Measurements from ENCODE around the gene CHMP4B.
A peak's percentile ranks its signal among the peaks of the same experiment; 100 is the strongest.

GRCh38 chr20:33835615-33836172, 24.5 kb downstream of the CHMP4B start:
- TF ChIP-seq, protein P1, sequence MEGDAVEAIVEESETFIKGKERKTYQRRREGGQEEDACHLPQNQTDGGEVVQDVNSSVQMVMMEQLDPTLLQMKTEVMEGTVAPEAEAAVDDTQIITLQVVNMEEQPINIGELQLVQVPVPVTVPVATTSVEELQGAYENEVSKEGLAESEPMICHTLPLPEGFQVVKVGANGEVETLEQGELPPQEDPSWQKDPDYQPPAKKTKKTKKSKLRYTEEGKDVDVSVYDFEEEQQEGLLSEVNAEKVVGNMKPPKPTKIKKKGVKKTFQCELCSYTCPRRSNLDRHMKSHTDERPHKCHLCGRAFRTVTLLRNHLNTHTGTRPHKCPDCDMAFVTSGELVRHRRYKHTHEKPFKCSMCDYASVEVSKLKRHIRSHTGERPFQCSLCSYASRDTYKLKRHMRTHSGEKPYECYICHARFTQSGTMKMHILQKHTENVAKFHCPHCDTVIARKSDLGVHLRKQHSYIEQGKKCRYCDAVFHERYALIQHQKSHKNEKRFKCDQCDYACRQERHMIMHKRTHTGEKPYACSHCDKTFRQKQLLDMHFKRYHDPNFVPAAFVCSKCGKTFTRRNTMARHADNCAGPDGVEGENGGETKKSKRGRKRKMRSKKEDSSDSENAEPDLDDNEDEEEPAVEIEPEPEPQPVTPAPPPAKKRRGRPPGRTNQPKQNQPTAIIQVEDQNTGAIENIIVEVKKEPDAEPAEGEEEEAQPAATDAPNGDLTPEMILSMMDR (IDR thresholded peaks at IDR 0.05): no peak
- TF ChIP-seq POLR2A (IDR thresholded peaks at IDR 0.05) (no peak), POLR2AphosphoS5 (IDR thresholded peaks at IDR 0.05) (peak in 1 of 2 donors; percentile 36), EP300 (IDR thresholded peaks at IDR 0.05) (no peak)

Data from upper lobe of left lung (tissue), 4 donors.